Activated effector memory CD4-positive, alpha-beta T cell treated with anti-CD3 and anti-CD28 coated beads, Interleukin-2, amount 50 U/mL, for 16 hours (primary cell): ENCODE results near the gene TCAIM.
"Not testable (repeated sequence)": the region's sequence is repeated elsewhere in the genome, so short reads cannot be mapped to it uniquely, and the experiment has no call there.

Source experiments
- DNase-seq: peaks from one replicate; pipeline ENCODE4 v3.0.0-alpha.2; 2020

Gene TCAIM

DNA sequence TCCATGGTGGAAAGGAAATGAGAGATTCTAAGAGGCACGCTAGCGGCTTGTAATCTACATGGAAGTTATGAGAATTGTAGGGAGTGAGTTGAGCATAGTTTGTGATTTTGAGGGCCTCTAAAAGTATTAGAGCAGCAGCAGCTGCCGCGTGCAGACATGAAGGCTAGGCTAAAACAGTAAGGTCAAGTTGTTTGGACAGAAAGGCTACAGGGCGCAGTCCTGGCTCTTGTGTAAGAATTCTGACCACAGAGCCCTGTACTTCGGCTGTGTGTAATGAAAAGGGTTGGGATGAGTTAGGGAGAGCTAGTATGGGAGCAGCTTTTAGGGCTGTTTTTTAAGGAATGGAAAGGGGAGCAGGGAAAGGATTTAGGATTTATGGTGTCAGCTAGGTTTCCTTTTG, 8.0 kb downstream of the TCAIM start:
- DNase-seq = not testable (repeated sequence)

DNA sequence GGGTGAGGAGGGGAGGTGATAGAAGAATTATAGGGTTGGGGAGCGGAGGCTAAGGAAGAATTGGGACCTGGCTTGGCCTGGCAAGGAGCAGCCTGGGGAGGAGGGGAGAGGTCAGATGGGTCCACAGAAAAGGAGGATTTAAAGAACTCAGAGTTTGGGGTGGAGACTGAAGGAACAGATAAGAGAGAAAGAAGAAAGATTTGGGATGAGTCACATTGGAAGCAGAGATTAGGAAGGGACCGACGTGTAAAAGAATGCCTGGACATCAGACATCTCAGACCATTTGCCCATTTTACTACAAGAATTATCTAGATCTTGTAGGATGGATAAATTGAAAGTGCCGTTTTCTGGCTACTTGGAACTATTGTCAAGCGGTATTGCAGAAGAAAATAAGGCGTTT, 10.4 kb downstream of the TCAIM start:
- no peak for DNase-seq

GRCh38 chr3:44353355-44353924, 14.9 kb downstream of the TCAIM start:
- DNase-seq = no peak

- DNase-seq = no peak
These were observed 16.9 kb downstream of the TCAIM start for GRCh38 chr3:44355362-44356033.

GRCh38 chr3:44359146-44359751, 20.7 kb downstream of the TCAIM start:
- no peak for DNase-seq

DNA sequence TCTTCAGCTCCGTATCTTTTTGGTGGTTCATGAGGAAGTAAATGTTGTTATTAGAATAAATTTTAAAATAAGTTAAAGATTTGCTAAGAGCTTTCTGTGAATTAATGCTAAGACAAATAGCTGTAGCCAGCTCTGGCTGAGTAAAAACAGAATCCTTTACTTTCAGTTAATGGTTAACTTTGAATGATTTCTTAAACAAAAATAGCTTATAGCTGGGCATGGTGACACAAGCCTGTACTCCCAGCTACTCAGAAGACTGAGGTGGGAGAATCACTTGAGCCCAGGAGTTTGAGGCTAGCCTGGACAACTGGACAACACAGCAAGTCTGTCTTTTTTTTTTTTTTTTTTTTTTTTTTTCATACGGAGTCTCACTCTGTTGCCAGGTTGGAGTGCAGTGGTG, 25.0 kb downstream of the TCAIM start:
- no peak for DNase-seq

DNA sequence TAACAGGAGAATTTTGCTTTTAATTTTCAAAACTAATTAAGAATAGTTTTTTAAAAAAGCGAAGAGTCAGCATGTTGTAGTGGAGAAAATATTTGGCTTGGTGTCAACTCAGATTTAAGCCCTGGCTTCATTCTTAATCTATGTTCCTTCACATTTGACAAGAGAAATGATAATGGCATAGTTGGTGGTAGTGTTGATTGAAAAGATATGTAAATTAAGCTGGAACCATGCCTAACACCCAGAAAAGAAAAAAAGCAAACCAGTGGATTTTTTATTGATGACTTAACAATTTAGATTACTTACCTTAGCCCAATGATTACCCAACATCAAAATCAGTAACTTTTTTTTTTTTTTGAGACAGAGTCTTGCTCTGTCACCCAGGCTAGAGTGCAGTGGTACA, 27.4 kb downstream of the TCAIM start:
- DNase-seq = no peak

DNA sequence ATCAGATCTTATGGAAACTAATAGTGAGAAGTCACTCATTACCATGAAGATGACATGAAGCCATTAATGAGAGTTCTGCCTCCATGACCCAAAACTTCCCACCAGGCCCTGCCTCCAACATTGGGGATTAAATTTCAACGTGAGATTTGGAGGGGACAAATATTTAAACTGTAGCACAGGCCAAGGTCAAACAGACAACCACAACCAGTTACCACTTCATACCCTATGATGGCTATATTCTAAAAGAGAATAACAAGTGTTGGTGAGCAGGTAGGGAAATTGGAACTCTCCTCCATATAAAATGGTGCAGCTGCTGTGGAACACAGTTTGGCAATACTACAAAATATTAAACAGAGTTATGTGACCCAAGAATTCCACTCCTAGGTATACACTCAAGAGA, 36.9 kb downstream of the TCAIM start:
- DNase-seq = no peak

DNA sequence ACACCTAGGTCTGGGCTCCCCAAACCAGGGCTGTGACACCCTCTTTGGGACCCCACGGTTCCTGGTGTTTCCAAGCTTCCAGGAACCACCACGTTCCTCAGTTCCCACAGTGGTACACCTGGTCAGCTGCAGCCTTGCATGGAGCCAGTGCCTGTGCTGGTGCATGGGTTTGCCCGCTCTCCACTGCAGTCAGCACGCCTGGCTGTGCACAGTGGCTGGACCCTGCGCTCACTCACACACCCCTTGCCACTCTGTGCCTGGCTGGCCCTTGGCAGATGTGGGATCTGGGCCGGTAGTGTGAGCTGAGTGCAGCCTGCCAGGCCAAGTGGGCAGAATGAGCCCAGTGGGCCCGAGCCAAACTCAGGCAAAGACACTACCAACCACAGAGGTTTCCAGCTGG, 48.8 kb downstream of the TCAIM start:
- DNase-seq = no peak

GRCh38 chr3:44392489-44392888, 53.9 kb downstream of the TCAIM start:
- no peak for DNase-seq

DNA sequence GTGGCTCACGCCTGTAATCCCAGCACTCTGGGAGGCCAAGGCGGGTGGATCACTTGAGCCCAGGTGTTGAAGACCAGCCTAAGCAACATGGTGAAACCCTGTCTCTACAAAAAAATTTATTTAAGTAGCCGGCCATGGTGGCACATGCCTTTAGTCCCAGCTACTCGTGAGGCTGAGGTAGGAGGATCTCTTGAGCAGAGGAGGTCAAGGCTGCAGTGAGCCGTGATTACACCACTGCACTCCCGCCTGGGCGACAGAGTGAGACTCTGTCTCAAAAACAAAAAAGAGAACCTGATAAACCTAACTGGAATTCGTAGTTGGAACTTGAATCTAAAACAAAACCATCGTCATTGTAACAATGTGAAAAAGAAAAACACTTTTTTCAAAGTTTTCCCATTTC, 57.1 kb downstream of the TCAIM start:
- DNase-seq = no peak

DNA sequence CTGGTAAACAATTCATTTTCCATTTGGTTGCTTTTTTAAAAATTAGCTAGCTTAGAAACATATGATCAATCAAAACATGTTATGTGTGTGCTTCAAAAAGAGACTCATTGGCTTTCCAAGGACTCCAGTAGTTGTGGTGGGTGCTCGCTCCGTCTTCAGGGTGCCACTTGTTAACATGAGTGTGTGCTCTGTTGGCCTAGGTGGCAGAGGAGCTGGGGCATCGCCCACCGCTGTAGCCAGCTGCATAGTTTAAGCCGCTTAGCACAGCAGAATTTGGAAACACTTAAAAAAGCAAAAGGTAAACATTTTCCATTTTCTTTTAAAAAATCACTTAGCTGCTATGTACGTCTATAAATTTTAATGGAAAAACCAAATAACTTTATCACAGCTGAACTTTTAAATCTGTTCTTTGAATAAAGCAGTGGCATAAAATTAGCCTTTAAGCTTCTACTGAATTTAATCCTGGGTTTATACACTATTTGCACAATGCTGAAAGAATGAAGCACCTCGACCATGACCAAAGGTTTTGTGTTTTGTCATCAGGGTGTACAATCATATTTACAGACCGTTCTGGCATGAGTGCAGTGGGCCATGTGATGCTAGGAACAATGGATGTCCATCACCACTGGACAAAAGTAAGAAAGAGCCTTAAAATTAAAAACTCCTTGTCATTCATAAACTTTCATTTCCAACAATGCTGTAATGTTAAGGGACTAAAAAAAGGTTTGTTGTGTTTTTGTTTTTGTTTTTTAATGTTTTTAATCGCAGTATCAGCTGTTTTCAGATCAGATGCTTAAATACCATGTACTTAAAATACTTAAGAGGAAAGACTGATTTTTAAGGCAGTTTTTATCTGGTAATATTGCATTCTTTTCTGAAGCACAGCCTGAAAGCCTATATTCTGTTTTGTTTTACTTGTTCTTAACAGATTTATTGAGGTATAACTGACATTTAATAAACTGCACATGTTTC, 57.9 kb downstream of the TCAIM start:
- DNase-seq = no peak

- not testable (repeated sequence) for DNase-seq
These were observed 59.7 kb downstream of the TCAIM start for GRCh38 chr3:44398271-44398670.

GRCh38 chr3:44398853-44399252, 60.3 kb downstream of the TCAIM start:
- no peak for DNase-seq

DNA sequence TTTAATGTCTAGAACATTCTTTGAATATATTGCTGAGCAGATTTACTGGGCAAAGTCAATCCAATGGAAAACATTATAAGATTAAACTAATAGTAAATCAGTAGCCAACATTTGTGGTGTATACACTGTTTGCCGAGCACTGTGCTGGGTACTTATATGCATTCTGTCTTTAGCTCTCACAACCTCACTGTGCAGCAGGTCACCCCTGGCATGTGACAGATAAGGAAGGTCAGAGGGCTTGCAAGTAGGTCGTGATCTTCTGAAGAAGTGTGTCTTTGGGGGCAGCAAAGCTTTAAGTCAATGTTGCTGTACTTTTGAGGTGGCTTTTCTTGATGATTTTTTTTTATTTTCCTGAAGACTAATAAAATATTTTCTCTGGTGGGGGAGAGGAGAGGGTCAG, 62.2 kb downstream of the TCAIM start:
- DNase-seq = no peak

- no peak for DNase-seq
These were observed 64.0 kb downstream of the TCAIM start for GRCh38 chr3:44402548-44402947.

DNA sequence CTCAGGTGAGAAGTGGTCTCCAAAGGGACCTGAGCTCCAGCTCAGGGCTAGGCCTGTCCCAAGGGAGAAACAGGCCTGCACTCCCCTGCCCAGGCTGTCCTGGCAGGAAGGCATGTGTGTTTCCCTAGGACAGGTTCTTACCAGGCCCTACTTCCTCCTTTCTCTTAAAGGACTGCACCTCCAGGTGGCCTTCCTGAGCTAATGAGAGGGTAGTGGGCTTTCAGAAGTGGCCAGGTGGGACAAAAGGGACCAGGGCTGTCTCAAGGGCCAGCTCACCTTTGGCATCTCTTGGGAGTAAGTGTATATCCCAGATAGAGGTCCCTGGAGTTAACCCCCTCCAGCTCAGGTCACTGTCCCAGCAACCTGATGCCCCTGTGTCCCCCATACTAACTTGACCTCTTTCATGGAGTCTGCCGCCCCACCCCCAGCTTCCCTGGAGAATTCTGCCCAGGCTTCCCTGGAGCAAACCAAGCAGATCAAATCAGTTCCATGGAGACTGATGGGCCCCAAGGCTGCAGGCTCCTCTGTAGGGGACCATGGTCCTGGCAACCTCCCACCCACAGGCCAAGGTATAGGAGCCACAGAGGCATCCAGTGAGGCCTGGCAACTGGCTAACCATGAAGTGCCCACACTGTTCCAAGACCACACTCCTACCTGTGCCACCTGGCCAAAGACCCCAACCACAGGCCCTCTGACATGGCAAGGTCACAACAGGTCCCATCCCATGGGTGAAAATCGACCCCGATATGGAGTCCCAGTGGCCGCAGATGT, 71.3 kb downstream of the TCAIM start:
- no peak for DNase-seq

- DNase-seq = no peak
These were observed 72.6 kb downstream of the TCAIM start for GRCh38 chr3:44411031-44411645.

DNA sequence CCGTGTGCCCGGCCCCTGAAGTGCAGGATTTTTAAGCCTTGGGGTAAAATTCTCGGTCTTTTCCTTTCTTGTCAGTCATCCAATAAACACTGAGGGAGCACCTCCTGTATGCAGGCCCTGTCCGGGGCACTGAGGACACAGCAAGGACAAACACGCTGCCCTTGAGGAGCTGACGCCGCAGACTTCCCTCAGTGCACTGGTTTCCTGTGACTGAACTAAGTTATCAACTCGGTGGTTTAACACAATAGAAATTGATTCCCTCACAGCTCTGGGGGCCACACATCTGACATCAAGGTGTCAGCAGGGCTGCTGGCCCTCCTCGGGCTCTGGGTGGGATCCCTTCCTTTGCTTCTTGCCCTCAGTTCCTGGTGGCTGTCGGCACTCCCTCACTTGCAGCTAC, 73.8 kb downstream of the TCAIM start:
- no peak for DNase-seq

- no peak for DNase-seq
These were observed 76.0 kb downstream of the TCAIM start for GRCh38 chr3:44414517-44415090.

GRCh38 chr3:44415421-44415820, 76.9 kb downstream of the TCAIM start:
- no peak for DNase-seq
